ENCODE measurements around the gene STK32C. TPM values are rescaled to one million over a fixed set of nuclear protein-coding genes. Genes with fewer than 3 reads are reported as not detected.
A peak's percentile ranks its signal among the peaks of the same experiment; 100 is the strongest.
"Not testable (repeated sequence)": the region's sequence is repeated elsewhere in the genome, so short reads cannot be mapped to it uniquely, and the experiment has no call there.

Gene STK32C
- total RNA-seq (4.8 TPM), polyA plus RNA-seq (13.6 TPM)

GRCh38 chr10:132307823-132308586, at the start of gene STK32C:
STK32C (minus strand) TSS chr10:132307950; CDS start chr10:132307833, 117 bp downstream.
- under 1% methylated on average over 84 of the region's 84 CpGs for WGBS
- Histone ChIP-seq H3K4me3 (ENCODE audit: low read depth, low read length) (peak within 1 kb of the TSS; percentile 72), H3K36me3 (ENCODE audit: insufficient read depth) (no peaks in the 10 kb centered on the region), H3K27ac (ENCODE audit: low read depth) (peak within 1 kb of the TSS; percentile 52), H3K4me1 (ENCODE audit: insufficient read depth) (no peaks in the 10 kb centered on the region)
- DNase-seq (ENCODE audit: extremely low spot score) = peak; percentile 80

- 95% methylated on average over 12 of the region's 12 CpGs for WGBS
- H3K4me3 ChIP-seq (ENCODE audit: low read depth, low read length) = no peak overlapping the region
Measured at GRCh38 chr10:132356621-132357195, 49.0 kb upstream of the STK32C start.

GRCh38 chr10:132355754-132356153, 48.0 kb upstream of the STK32C start:
- 90% methylated on average over 13 of the region's 13 CpGs for WGBS
- Histone ChIP-seq H3K27ac (ENCODE audit: low read depth) (no peak overlapping the region), H3K4me3 (ENCODE audit: low read depth, low read length) (no peak overlapping the region), H3K36me3 (ENCODE audit: insufficient read depth) (no peaks in the 10 kb centered on the region), H3K4me1 (ENCODE audit: insufficient read depth) (no peaks in the 10 kb centered on the region)
- DNase-seq (ENCODE audit: extremely low spot score) = no peak

More at GRCh38 chr10:132356621-132357195, 49.0 kb upstream of the STK32C start:
- H3K36me3 ChIP-seq (ENCODE audit: insufficient read depth) = no peaks in the 10 kb centered on the region
- H3K4me1 ChIP-seq (ENCODE audit: insufficient read depth) = no peaks in the 10 kb centered on the region
- no peak overlapping the region for H3K27ac ChIP-seq (ENCODE audit: low read depth)
- DNase-seq (ENCODE audit: extremely low spot score) = no peak

GRCh38 chr10:132355297-132355696, 47.5 kb upstream of the STK32C start:
- Histone ChIP-seq H3K4me3 (ENCODE audit: low read depth, low read length) (no peak overlapping the region), H3K4me1 (ENCODE audit: insufficient read depth) (no peaks in the 10 kb centered on the region), H3K27ac (ENCODE audit: low read depth) (no peak overlapping the region), H3K36me3 (ENCODE audit: insufficient read depth) (no peaks in the 10 kb centered on the region)
- 92% methylated on average over 17 of the region's 17 CpGs for whole genome bisulfite sequencing
- no peak for DNase-seq (ENCODE audit: extremely low spot score)

GRCh38 chr10:132354356-132355094, 46.8 kb upstream of the STK32C start:
- H3K27ac ChIP-seq (ENCODE audit: low read depth) = no peak overlapping the region
- H3K4me3 ChIP-seq (ENCODE audit: low read depth, low read length) = no peak overlapping the region
- WGBS = 90% methylated on average over 32 of the region's 32 CpGs
- H3K36me3 ChIP-seq (ENCODE audit: insufficient read depth) = no peaks in the 10 kb centered on the region
- H3K4me1 ChIP-seq (ENCODE audit: insufficient read depth) = no peaks in the 10 kb centered on the region
- DNase-seq (ENCODE audit: extremely low spot score) = no peak

GRCh38 chr10:132353456-132354355, 46.0 kb upstream of the STK32C start:
- Histone ChIP-seq H3K4me3 (ENCODE audit: low read depth, low read length) (no peak overlapping the region), H3K4me1 (ENCODE audit: insufficient read depth) (no peaks in the 10 kb centered on the region), H3K36me3 (ENCODE audit: insufficient read depth) (no peaks in the 10 kb centered on the region), H3K27ac (ENCODE audit: low read depth) (no peak overlapping the region)
- 91% methylated on average over 20 of the region's 20 CpGs for WGBS
- no peak for DNase-seq (ENCODE audit: extremely low spot score)

- not testable (repeated sequence) for H3K27ac ChIP-seq (ENCODE audit: low read depth); DNase-seq (ENCODE audit: extremely low spot score); H3K4me1 ChIP-seq (ENCODE audit: insufficient read depth); H3K36me3 ChIP-seq (ENCODE audit: insufficient read depth); H3K4me3 ChIP-seq (ENCODE audit: low read depth, low read length)
- 52% methylated on average over 33 of the region's 44 CpGs for WGBS
Measured at GRCh38 chr10:132352462-132353308, 44.9 kb upstream of the STK32C start.

GRCh38 chr10:132351611-132352010, 43.9 kb upstream of the STK32C start:
- Histone ChIP-seq H3K4me1 (ENCODE audit: insufficient read depth) (no peaks in the 10 kb centered on the region), H3K4me3 (ENCODE audit: low read depth, low read length) (no peak overlapping the region), H3K36me3 (ENCODE audit: insufficient read depth) (no peaks in the 10 kb centered on the region), H3K27ac (ENCODE audit: low read depth) (no peak overlapping the region)
- DNase-seq (ENCODE audit: extremely low spot score) = no peak
- WGBS = 88% methylated on average over 25 of the region's 25 CpGs

GRCh38 chr10:132350946-132351345, 43.2 kb upstream of the STK32C start:
- Histone ChIP-seq H3K36me3 (ENCODE audit: insufficient read depth) (no peaks in the 10 kb centered on the region), H3K27ac (ENCODE audit: low read depth) (no peak overlapping the region), H3K4me1 (ENCODE audit: insufficient read depth) (no peaks in the 10 kb centered on the region), H3K4me3 (ENCODE audit: low read depth, low read length) (no peak overlapping the region)
- DNase-seq (ENCODE audit: extremely low spot score) = no peak
- 94% methylated on average over 17 of the region's 17 CpGs for WGBS

GRCh38 chr10:132350391-132350790, 42.6 kb upstream of the STK32C start:
- Histone ChIP-seq H3K4me1 (ENCODE audit: insufficient read depth) (no peaks in the 10 kb centered on the region), H3K27ac (ENCODE audit: low read depth) (no peak overlapping the region), H3K4me3 (ENCODE audit: low read depth, low read length) (no peak overlapping the region), H3K36me3 (ENCODE audit: insufficient read depth) (no peaks in the 10 kb centered on the region)
- no peak for DNase-seq (ENCODE audit: extremely low spot score)
- 82% methylated on average over 11 of the region's 11 CpGs for WGBS

- H3K27ac ChIP-seq (ENCODE audit: low read depth) = no peak overlapping the region
- no peak for DNase-seq (ENCODE audit: extremely low spot score)
- 89% methylated on average over 6 of the region's 6 CpGs for WGBS
- H3K36me3 ChIP-seq (ENCODE audit: insufficient read depth) = no peaks in the 10 kb centered on the region
- H3K4me3 ChIP-seq (ENCODE audit: low read depth, low read length) = no peak overlapping the region
- no peaks in the 10 kb centered on the region for H3K4me1 ChIP-seq (ENCODE audit: insufficient read depth)
Measured at GRCh38 chr10:132349766-132350165, 42.0 kb upstream of the STK32C start.

- no peak overlapping the region for H3K4me3 ChIP-seq (ENCODE audit: low read depth, low read length)
- H3K27ac ChIP-seq (ENCODE audit: low read depth) = no peak overlapping the region
- DNase-seq (ENCODE audit: extremely low spot score) = no peak
- 80% methylated on average over 13 of the region's 13 CpGs for WGBS
- H3K4me1 ChIP-seq (ENCODE audit: insufficient read depth) = no peaks in the 10 kb centered on the region
- no peaks in the 10 kb centered on the region for H3K36me3 ChIP-seq (ENCODE audit: insufficient read depth)
Measured at GRCh38 chr10:132347931-132348267, 40.1 kb upstream of the STK32C start.

All from urinary bladder (tissue), 4 donors.